Measurements from ENCODE around the gene SLC27A1. TPM values are rescaled to one million over a fixed set of nuclear protein-coding genes. Genes with fewer than 3 reads are reported as not detected.
"Not testable (repeated sequence)": the region's sequence is repeated elsewhere in the genome, so short reads cannot be mapped to it uniquely, and the experiment has no call there.

SLC27A1 gene
- total RNA-seq, 2 experiments from 2014 or later, result 3.6 to 4.1 TPM

GRCh38 chr19:17511724-17512573 is 41.6 kb downstream of the SLC27A1 start:
- H3K4me1 Mint-ChIP-seq, result peaks cover 37% of the 10 kb centered on the region
- peaks cover 34% of the 10 kb centered on the region for H3K36me3 Mint-ChIP-seq (ENCODE audit: low read depth)
- peak overlapping the region; percentile 99 for H3K4me3 Mint-ChIP-seq
- peak; percentile 85 for DNase-seq
- no peaks in the 10 kb centered on the region for H3K27me3 Mint-ChIP-seq
- CTCF ChIA-PET, result interaction anchor here (0.9 to 2.4 kb wide), 9 partner anchors 10 to 103 kb away, joined by 3 to 23 read pairs (median 3); no protein-coding TSS in a partner anchor
- peak overlapping the region; percentile 99 for H3K27ac Mint-ChIP-seq
- POLR2A ChIA-PET, result interaction anchor here (0.9 to 3.0 kb wide), 18 partner anchors 11 to 421 kb away, joined by 3 to 17 read pairs (median 6); partner anchors contain the start of genes BST2, CCDC124, COLGALT1 and DDA1
- peaks cover 4% of the 10 kb centered on the region for H3K9me3 Mint-ChIP-seq

GRCh38 chr19:17512574-17512939 is 42.2 kb downstream of the SLC27A1 start:
- Mint-ChIP-seq H3K36me3 (ENCODE audit: low read depth) (peaks cover 39% of the 10 kb centered on the region), H3K27me3 (no peaks in the 10 kb centered on the region), H3K9me3 (peaks cover 8% of the 10 kb centered on the region), H3K4me1 (peaks cover 37% of the 10 kb centered on the region), H3K27ac (peak overlapping the region; percentile 80), H3K4me3 (peak overlapping the region; percentile 99)
- ChIA-PET POLR2A (interaction anchor here (2.6 to 3.0 kb wide), 2 partner anchors 11 to 26 kb away, joined by 8 to 17 read pairs; no protein-coding TSS in a partner anchor), CTCF (no interaction called here)
- DNase-seq, result no peak

- DNase-seq, result no peak
- H3K4me3 Mint-ChIP-seq, result no peak overlapping the region
- H3K27me3 Mint-ChIP-seq, result no peaks in the 10 kb centered on the region
- H3K27ac Mint-ChIP-seq, result no peak overlapping the region
- H3K4me1 Mint-ChIP-seq, result peaks cover 19% of the 10 kb centered on the region
- H3K9me3 Mint-ChIP-seq, result peaks cover 8% of the 10 kb centered on the region
- H3K36me3 Mint-ChIP-seq (ENCODE audit: low read depth), result peaks cover 34% of the 10 kb centered on the region
- POLR2A ChIA-PET, result interaction anchor here (3.0 kb wide), 1 partner anchor 8 kb away, joined by 17 read pairs; no protein-coding TSS in a partner anchor
- CTCF ChIA-PET, result interaction anchor here (1.0 kb wide), 1 partner anchor 20 kb away, joined by 3 read pairs; no protein-coding TSS in a partner anchor
Observed at GRCh38 chr19:17515408-17516149, 45.3 kb downstream of the SLC27A1 start.

- CTCF ChIA-PET, result no interaction called here
- peaks cover 32% of the 10 kb centered on the region for H3K36me3 Mint-ChIP-seq (ENCODE audit: low read depth)
- POLR2A ChIA-PET, result interaction anchor here (0.8 kb wide), 1 partner anchor 354 kb away, joined by 3 read pairs; the partner anchor contains the start of gene SLC5A5
Observed at GRCh38 chr19:17517898-17518297, 47.6 kb downstream of the SLC27A1 start.

GRCh38 chr19:17518654-17519053 is 48.3 kb downstream of the SLC27A1 start:
- DNase-seq, POLR2A ChIA-PET, H3K27me3 Mint-ChIP-seq, H3K9me3 Mint-ChIP-seq, H3K27ac Mint-ChIP-seq, H3K4me3 Mint-ChIP-seq, CTCF ChIA-PET: not testable (repeated sequence)
- Mint-ChIP-seq H3K36me3 (ENCODE audit: low read depth) (peaks cover 38% of the 10 kb centered on the region), H3K4me1 (peaks cover 20% of the 10 kb centered on the region)

More at GRCh38 chr19:17517898-17518297, 47.6 kb downstream of the SLC27A1 start:
- peaks cover 6% of the 10 kb centered on the region for H3K9me3 Mint-ChIP-seq
- no peaks in the 10 kb centered on the region for H3K27me3 Mint-ChIP-seq
- DNase-seq, result no peak
- no peak overlapping the region for H3K4me3 Mint-ChIP-seq
- H3K27ac Mint-ChIP-seq, result no peak overlapping the region
- H3K4me1 Mint-ChIP-seq, result peaks cover 15% of the 10 kb centered on the region

GRCh38 chr19:17519967-17520366 is 49.6 kb downstream of the SLC27A1 start:
- Mint-ChIP-seq H3K36me3 (ENCODE audit: low read depth) (peaks cover 38% of the 10 kb centered on the region), H3K4me1 (peaks cover 24% of the 10 kb centered on the region), H3K4me3 (no peak overlapping the region), H3K9me3 (peaks cover 10% of the 10 kb centered on the region), H3K27ac (no peak overlapping the region), H3K27me3 (no peaks in the 10 kb centered on the region)
- ChIA-PET CTCF (no interaction called here), POLR2A (interaction anchor here (1.4 kb wide), 1 partner anchor 9 kb away, joined by 6 read pairs; no protein-coding TSS in a partner anchor)
- DNase-seq, result no peak

- Mint-ChIP-seq H3K4me3 (no peak overlapping the region), H3K36me3 (ENCODE audit: low read depth) (peaks cover 35% of the 10 kb centered on the region), H3K4me1 (peaks cover 24% of the 10 kb centered on the region), H3K27ac (no peak overlapping the region), H3K9me3 (peaks cover 10% of the 10 kb centered on the region), H3K27me3 (no peaks in the 10 kb centered on the region)
- ChIA-PET CTCF (no interaction called here), POLR2A (no interaction called here)
- DNase-seq, result no peak
Observed at GRCh38 chr19:17520865-17521264, 50.5 kb downstream of the SLC27A1 start.

DNA sequence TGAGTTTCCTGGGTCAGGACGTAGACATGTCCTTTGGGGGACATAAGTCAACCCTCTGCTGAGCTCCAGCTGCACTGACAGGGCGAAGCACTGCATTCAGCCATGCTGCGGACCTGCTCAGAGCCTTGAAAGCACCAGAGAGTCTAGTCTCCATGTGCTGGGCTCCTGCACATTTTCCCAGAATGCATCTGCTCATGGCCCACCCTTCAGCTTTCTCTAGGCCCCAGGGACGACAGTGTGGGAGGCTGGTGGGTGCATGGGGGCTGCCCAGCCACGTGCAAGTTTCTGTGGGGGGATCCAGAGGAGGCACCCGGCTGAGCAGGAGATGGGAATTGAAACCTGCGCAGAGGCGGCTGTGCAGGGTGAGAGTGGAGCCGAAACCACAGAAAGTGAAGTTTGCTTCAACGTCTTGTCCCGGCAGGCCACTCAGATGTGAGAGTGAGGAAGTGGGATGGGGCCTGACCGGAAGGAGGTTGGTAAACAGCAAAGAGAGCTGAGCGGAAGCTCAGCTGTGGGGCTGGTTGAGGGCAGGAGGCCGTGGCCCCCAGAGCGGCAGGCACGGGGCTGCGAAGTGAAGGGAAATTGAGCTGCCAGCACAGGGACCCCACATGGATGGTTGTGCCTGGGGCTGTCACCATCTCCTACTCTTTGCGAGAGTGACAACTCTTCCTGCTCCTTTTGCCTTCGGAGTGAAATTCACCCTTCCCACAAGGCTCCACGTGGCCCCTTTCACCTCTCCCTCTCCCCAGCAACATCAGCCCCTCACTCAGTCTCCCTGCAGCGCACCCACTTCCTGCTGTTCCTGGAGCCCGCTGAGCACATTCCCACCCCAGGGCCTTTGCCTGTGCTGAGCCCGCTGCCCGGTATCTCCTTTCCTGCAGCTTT is 52.9 kb downstream of the SLC27A1 start:
- CTCF ChIA-PET, result interaction anchor here (1.3 to 1.5 kb wide), 2 partner anchors 12 to 27 kb away, joined by 4 to 9 read pairs; partner anchors contain the start of gene PGLS

GRCh38 chr19:17524651-17525050 is 54.3 kb downstream of the SLC27A1 start:
- Mint-ChIP-seq H3K4me1 (peaks cover 24% of the 10 kb centered on the region), H3K27ac (no peak overlapping the region), H3K9me3 (peaks cover 8% of the 10 kb centered on the region), H3K27me3 (peaks cover 7% of the 10 kb centered on the region), H3K4me3 (no peak overlapping the region), H3K36me3 (ENCODE audit: low read depth) (peaks cover 12% of the 10 kb centered on the region)
- POLR2A ChIA-PET, result interaction anchor here (3.0 to 3.5 kb wide), 2 partner anchors 11 to 13 kb away, joined by 16 to 17 read pairs; partner anchors contain the start of gene PGLS
- no peak for DNase-seq
- CTCF ChIA-PET, result no interaction called here

More for the DNA sequence above, 52.9 kb downstream of the SLC27A1 start:
- Mint-ChIP-seq H3K27ac (peak overlapping the region; percentile 73), H3K4me3 (peak overlapping the region; percentile 54), H3K4me1 (peaks cover 24% of the 10 kb centered on the region), H3K36me3 (ENCODE audit: low read depth) (peaks cover 16% of the 10 kb centered on the region), H3K9me3 (peaks cover 4% of the 10 kb centered on the region), H3K27me3 (peaks cover 2% of the 10 kb centered on the region)
- DNase-seq, result peak; percentile 78
- POLR2A ChIA-PET, result interaction anchor here (0.6 to 3.5 kb wide), 7 partner anchors 9 to 120 kb away, joined by 3 to 17 read pairs (median 3); partner anchors contain the start of gene PGLS

DNA sequence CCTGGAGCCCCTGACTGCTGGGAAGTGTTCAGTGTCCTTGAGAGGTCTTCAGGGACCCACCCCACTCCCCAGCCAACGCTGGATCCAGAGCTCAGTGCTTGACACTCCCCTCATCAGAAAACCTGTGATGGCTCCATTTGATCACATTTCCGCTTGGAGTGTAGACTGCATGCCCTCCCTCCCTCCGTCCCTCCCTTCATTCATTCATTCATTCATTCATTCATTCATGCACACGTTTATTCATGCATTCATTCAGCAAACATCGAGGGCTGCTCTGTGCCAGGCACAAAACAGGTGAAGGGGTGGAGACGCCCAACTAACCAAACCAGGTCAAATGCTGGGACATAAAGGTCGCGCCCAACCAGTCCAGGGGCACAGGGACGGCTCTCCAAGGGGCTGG is 54.8 kb downstream of the SLC27A1 start:
- Mint-ChIP-seq H3K27me3 (peaks cover 7% of the 10 kb centered on the region), H3K9me3 (peaks cover 8% of the 10 kb centered on the region), H3K27ac (no peak overlapping the region), H3K4me1 (peaks cover 24% of the 10 kb centered on the region), H3K36me3 (ENCODE audit: low read depth) (peaks cover 8% of the 10 kb centered on the region), H3K4me3 (no peak overlapping the region)
- ChIA-PET CTCF (no interaction called here), POLR2A (interaction anchor here (3.0 kb wide), 1 partner anchor 11 kb away, joined by 17 read pairs; no protein-coding TSS in a partner anchor)
- no peak for DNase-seq

DNA sequence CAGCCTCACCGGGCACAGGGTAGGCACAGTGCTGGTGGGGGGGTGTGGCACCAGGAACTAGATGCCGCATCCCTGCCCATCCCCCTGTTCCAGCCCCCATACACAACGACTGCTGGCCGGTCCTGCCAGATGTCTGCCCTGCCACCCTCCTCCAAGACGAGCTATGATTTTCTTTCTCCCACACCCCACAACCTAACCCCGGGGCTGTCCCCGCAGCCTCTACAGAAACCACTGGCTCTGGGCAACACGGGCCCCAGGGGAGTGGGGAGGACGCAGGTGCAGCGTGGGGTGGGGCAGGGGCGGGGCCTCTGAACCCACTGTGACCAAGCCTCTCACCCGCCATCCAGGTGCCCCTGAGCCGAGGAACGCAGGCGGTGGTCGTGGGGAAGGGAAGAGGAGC is 56.6 kb downstream of the SLC27A1 start:
- peaks cover 8% of the 10 kb centered on the region for H3K9me3 Mint-ChIP-seq
- DNase-seq, result no peak
- POLR2A ChIA-PET, result no interaction called here

DNA sequence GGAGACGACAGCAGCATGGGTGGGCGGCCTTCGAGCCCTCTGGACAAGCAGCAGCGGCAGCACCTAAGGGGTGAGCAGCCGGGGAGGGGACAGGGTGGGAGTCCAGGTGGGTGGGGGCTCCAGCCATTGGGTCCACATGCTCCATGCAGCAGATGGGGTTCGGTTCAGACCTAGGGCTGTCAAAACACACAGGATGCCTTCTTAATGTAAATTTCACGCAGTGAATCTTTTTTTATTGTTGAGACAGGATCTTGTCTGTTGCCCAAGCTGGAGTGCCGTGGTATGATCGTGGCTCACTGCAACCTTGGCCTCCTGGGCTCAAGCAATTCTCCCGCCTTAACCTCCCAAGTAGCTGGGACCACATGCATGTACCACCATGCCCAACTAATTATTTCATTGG is 57.0 kb downstream of the SLC27A1 start:
- peaks cover 8% of the 10 kb centered on the region for H3K9me3 Mint-ChIP-seq
- peaks cover 8% of the 10 kb centered on the region for H3K27me3 Mint-ChIP-seq
- peaks cover 6% of the 10 kb centered on the region for H3K36me3 Mint-ChIP-seq (ENCODE audit: low read depth)
- no peak for DNase-seq
- no peak overlapping the region for H3K27ac Mint-ChIP-seq
- H3K4me3 Mint-ChIP-seq, result no peak overlapping the region
- ChIA-PET CTCF (interaction anchor here (0.6 to 2.3 kb wide), 2 partner anchors 24 to 31 kb away, joined by 3 to 5 read pairs; no protein-coding TSS in a partner anchor), POLR2A (no interaction called here)
- peaks cover 23% of the 10 kb centered on the region for H3K4me1 Mint-ChIP-seq

More for the DNA sequence above, 56.6 kb downstream of the SLC27A1 start:
- CTCF ChIA-PET, result interaction anchor here (0.6 to 0.7 kb wide), 2 partner anchors 23 to 58 kb away, joined by 3 read pairs; no protein-coding TSS in a partner anchor
- peaks cover 24% of the 10 kb centered on the region for H3K4me1 Mint-ChIP-seq
- peaks cover 6% of the 10 kb centered on the region for H3K36me3 Mint-ChIP-seq (ENCODE audit: low read depth)
- H3K27ac Mint-ChIP-seq, result no peak overlapping the region
- no peak overlapping the region for H3K4me3 Mint-ChIP-seq
- H3K27me3 Mint-ChIP-seq, result peaks cover 8% of the 10 kb centered on the region

Measured in activated CD4-positive, alpha-beta memory T cell treated with anti-CD3 and anti-CD28 coated beads, Interleukin-2, amount 10 ng/mL, durations not matched to agents 7 days and 5 days (primary cell).